GM18868 (cell line): ENCODE results near the gene KRT86.
"Not testable (repeated sequence)": the region's sequence is repeated elsewhere in the genome, so short reads cannot be mapped to it uniquely, and the experiment has no call there.

Experiments
- ATAC-seq: cut with Tn5 transposase; IDR thresholded peaks from one replicate; pipeline ENCODE4 v1.9.1; 2021; ENCODE audit warnings: mild to moderate bottlenecking, moderate library complexity; ENCODE audit not compliant: unreplicated experiment

The KRT86 gene

GRCh38 chr12:52264435-52264825 lies 10.0 kb upstream of the KRT86 start:
- ATAC-seq, result no peak

- no peak for ATAC-seq
Observed at GRCh38 chr12:52266514-52266913, 7.9 kb upstream of the KRT86 start.

GRCh38 chr12:52267266-52267665 lies 7.2 kb upstream of the KRT86 start:
- no peak for ATAC-seq

GRCh38 chr12:52267699-52268098 lies 6.7 kb upstream of the KRT86 start:
- no peak for ATAC-seq

GRCh38 chr12:52268212-52268611 lies 6.2 kb upstream of the KRT86 start:
- ATAC-seq, result no peak

- no peak for ATAC-seq
Observed at GRCh38 chr12:52270541-52271070, 3.8 kb upstream of the KRT86 start.

GRCh38 chr12:52271158-52271557 lies 3.3 kb upstream of the KRT86 start:
- no peak for ATAC-seq

- ATAC-seq, result no peak
Observed at GRCh38 chr12:52275686-52276085, 1.2 kb downstream of the KRT86 start.

- no peak for ATAC-seq
Observed at GRCh38 chr12:52277486-52278245, 3.2 kb downstream of the KRT86 start.

GRCh38 chr12:52278575-52279421 lies 4.4 kb downstream of the KRT86 start:
- peak; percentile 77 for ATAC-seq

GRCh38 chr12:52279422-52280318 lies 5.2 kb downstream of the KRT86 start:
- no peak for ATAC-seq

- ATAC-seq, result no peak
Observed at GRCh38 chr12:52280319-52280795, 5.9 kb downstream of the KRT86 start.

- ATAC-seq, result no peak
Observed at GRCh38 chr12:52280796-52281560, 6.5 kb downstream of the KRT86 start.

- no peak for ATAC-seq
Observed at GRCh38 chr12:52284562-52285171, 10.2 kb downstream of the KRT86 start.

GRCh38 chr12:52285172-52285745 lies 10.8 kb downstream of the KRT86 start:
- no peak for ATAC-seq

- no peak for ATAC-seq
Observed at GRCh38 chr12:52285851-52286530, 11.5 kb downstream of the KRT86 start.

GRCh38 chr12:52286857-52287785 lies 12.7 kb downstream of the KRT86 start:
- not testable (repeated sequence) for ATAC-seq
